Astrocyte of the hippocampus (primary cell): Measurements from ENCODE around the gene SELENOO.
"Not testable (repeated sequence)": the region's sequence is repeated elsewhere in the genome, so short reads cannot be mapped to it uniquely, and the experiment has no call there.

Experiments
- DNase-seq: peaks from one replicate; pipeline ENCODE4 v3.0.0; 2011; ENCODE audit warnings: low read depth, low spot score

Gene SELENOO

GRCh38 chr22:50199251-50199721 is 1.5 kb upstream of the SELENOO start:
- no peak for DNase-seq

- peak; percentile 57 for DNase-seq
These were observed 866 bp upstream of the SELENOO start for GRCh38 chr22:50199829-50200460.

GRCh38 chr22:50201191-50202129 is 649 bp downstream of the SELENOO start:
- peak; percentile 58 for DNase-seq

GRCh38 chr22:50202130-50202666 is 1.4 kb downstream of the SELENOO start:
- no peak for DNase-seq

- no peak for DNase-seq
These were observed 2.5 kb downstream of the SELENOO start for GRCh38 chr22:50203288-50203687.

GRCh38 chr22:50204571-50204970 is 3.8 kb downstream of the SELENOO start:
- no peak for DNase-seq

- not testable (repeated sequence) for DNase-seq
These were observed 4.2 kb downstream of the SELENOO start for GRCh38 chr22:50204998-50205397.

- DNase-seq = no peak
These were observed 5.2 kb downstream of the SELENOO start for GRCh38 chr22:50205781-50206569.

- DNase-seq = no peak
These were observed 5.8 kb downstream of the SELENOO start for GRCh38 chr22:50206599-50206998.

- DNase-seq = no peak
These were observed 6.8 kb downstream of the SELENOO start for GRCh38 chr22:50207383-50208140.

- DNase-seq = no peak
These were observed 7.7 kb downstream of the SELENOO start for GRCh38 chr22:50208430-50208938.

GRCh38 chr22:50208939-50209892 is 8.4 kb downstream of the SELENOO start:
- no peak for DNase-seq

- peak; percentile 79 for DNase-seq
These were observed 9.1 kb downstream of the SELENOO start for GRCh38 chr22:50209893-50210292.

GRCh38 chr22:50210378-50211139 is 9.7 kb downstream of the SELENOO start:
- no peak for DNase-seq

GRCh38 chr22:50211147-50211546 is 10.3 kb downstream of the SELENOO start:
- no peak for DNase-seq

GRCh38 chr22:50213263-50213662 is 12.5 kb downstream of the SELENOO start:
- DNase-seq = no peak

GRCh38 chr22:50215297-50216054 is 14.7 kb downstream of the SELENOO start:
- no peak for DNase-seq

- no peak for DNase-seq
These were observed 15.4 kb downstream of the SELENOO start for GRCh38 chr22:50216055-50216683.
